ENCODE measurements around the gene ABHD16B.

Gene ABHD16B

GRCh38 chr20:63881451-63882226, 20.3 kb downstream of the ABHD16B start:
- no peak for DNase-seq

DNA sequence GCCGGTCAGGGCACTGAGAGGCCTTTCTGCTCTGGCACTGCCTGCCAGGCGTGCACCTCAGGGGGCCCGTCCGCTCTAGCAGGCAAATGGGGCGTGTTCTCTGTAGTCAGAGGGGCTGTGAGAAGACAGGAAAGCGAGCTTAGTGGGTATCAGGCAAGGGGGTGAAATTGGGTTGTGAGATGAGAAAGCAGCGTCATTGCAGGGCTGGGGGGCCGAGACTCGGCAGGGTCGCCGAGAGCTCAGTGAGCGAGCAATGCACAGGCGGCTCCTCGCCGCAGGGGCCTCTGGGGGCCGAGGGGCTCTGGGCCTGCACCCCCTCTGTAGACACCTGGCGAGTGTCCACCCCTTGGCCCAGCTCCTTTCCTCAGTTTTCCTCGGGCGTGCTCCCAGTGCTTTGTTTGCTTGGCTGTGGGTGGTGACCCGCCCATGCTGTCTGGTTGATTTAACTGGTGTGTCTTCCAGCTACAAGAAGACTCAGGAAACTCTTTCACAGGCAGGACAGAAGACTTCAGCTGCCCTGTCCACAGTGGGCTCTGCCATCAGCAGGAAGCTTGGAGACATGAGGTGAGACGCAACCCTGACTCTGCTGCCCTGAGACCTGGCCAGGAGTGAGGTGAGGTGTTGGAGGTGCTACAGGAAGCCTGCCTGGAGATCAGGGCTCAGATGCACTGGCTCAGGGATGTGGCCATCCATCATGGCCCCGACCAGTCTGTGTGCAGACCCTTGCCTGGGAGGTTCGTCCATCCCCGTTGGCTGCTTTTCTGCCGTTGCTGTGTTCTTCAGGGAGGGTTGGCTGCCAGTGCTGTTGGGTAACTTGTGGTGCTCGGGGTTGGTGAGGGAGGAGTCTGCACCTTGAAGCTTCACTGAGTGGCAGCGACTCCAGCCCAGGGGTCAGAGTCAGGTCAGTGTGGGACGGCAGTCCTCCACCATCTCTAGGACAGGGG, 21.2 kb downstream of the ABHD16B start:
- no peak for DNase-seq

DNA sequence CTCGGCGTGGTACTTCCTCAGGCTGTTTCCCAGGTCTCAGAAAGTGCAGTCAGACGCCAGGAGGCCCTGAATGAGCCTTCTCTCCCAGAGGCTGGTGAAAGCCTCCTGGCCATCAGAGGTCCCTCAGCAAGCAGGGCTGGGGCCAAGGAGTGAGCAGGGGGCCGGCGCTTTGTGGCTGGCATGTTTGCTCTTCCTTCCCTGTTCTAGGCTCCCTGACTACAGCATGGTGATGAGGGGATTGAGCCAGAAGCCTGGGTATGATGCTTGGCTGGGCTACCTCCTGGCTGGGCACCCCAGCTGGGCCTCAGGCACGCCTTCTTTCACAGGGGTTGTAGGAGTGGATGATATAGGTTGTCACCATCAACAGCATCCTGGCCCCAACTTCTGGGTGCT, 21.9 kb downstream of the ABHD16B start:
- DNase-seq: no peak

GRCh38 chr20:63884506-63885263, 23.4 kb downstream of the ABHD16B start:
- no peak for DNase-seq

GRCh38 chr20:63885264-63886053, 24.2 kb downstream of the ABHD16B start:
- no peak for DNase-seq

- no peak for DNase-seq
Measured at GRCh38 chr20:63886054-63886419, 24.7 kb downstream of the ABHD16B start.

DNA sequence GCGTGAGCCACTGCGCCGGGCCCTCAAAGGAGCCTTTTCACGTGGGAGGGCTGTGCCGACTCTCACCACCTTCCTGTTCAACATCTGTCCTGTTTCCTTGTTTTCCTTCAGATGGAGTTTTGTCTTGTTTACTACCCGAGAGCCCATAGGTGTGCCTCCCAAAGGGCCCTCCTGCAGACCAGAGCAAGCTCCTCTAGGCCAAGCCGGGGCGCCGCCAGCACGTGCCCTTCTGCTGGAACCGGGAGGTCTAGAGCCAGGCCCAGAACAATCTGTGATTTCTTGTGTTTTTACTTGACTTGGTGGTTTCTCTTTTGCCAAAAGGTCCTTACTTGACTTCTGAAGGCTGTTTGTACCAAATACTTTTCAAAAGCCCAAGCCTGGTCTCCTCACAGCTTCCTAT, 25.6 kb downstream of the ABHD16B start:
- DNase-seq: no peak

DNA sequence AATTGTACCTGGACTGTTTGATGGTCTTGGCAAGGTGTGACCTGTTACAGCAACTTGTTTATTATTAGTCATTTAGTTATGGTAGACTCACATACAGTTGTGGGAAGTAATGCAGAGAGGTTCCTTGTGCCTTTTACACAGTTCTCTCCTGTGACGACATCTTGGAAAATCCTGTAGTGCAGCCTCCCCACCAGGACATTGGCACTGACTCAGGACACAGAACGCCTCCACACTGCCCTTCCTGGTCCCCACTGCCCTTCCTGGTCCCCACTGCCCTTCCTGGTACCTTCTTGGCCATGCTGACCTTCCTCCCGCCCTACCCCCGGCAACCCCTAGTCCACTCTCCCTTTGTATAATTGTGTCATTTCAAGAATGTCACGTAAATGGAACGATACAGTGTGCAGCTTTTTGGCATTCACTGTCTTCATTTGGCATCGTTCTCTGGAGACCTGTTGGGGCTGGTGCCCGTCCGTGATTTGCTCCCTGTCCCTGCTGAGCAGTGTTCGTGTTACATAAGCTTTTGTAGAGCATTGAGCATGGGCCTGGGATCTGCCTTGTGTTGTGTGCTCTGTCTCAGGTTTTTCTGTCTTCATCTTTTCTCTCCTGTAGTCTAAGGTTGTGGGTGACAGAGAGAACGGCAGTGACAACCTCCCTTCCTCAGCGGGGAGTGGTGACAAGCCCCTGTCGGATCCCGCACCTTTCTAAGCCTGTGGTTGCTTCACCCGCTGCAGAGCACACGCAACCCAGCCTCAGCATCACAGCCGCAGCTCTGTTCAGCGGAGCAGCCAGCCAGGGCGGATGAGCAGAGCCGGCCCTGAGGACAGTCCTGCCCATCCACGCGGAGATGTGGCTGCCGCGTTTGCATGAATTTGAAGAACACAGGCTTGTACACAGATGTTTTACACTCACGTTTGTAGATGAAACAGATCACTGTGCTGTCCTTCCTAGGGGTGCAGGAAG, 28.2 kb downstream of the ABHD16B start:
- no peak for DNase-seq

- DNase-seq: no peak
Measured at GRCh38 chr20:63890201-63890576, 28.9 kb downstream of the ABHD16B start.

GRCh38 chr20:63890616-63891015, 29.3 kb downstream of the ABHD16B start:
- DNase-seq: no peak

GRCh38 chr20:63891061-63892002, 30.0 kb downstream of the ABHD16B start:
- DNase-seq: no peak

GRCh38 chr20:63892402-63892801, 31.1 kb downstream of the ABHD16B start:
- no peak for DNase-seq

- DNase-seq: no peak
Measured at GRCh38 chr20:63893999-63894357, 32.7 kb downstream of the ABHD16B start.

DNA sequence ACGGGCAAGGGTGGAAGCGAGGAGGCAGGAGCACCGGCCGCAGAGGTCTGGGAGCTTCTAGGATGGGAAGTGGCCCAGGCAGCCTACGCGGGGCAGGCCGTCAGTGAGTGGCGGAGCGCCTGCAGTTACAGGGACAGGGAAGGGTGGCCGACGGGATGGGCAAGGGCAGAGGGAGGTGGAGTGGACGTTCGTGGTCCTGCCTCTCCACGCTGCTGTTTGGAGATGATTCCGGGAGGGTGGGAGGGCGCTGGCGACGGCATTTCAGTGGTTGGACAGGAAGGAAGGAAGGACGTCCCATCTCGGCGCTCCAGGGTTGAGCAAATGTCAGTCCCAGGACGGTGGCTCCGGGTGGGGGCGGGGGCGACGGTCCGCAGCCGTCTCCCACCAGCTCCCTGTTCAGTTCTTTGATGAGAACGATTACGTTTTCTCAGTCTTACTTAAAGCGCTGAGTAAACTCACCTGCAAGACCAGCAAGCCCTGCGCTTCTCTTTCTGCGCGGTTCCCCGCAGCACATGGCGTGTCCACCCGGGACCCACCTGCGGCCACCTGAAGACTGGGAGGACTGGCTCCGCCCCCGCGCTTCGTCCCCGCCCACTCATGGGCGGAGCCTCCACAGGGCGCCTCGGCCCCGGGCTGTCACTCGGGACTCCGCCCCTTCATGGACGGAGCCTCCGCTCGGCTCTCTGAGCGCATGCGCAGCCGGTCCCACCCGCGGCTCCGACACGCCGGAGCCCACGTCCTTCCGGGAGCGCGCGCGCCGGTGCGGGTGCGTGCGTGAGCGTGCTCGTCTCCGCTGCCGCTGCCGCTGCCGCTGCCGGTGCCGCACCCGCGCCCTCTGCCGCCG, 33.3 kb downstream of the ABHD16B start, which contains the start of gene DNAJC5:
TSS of gene DNAJC5 (plus strand) at position 769 of the 844 bp plus-strand sequence. CDS start 33,220 bp downstream, outside the sequence.
- DNase-seq: peak; percentile 89 to 97 (median 96)

DNA sequence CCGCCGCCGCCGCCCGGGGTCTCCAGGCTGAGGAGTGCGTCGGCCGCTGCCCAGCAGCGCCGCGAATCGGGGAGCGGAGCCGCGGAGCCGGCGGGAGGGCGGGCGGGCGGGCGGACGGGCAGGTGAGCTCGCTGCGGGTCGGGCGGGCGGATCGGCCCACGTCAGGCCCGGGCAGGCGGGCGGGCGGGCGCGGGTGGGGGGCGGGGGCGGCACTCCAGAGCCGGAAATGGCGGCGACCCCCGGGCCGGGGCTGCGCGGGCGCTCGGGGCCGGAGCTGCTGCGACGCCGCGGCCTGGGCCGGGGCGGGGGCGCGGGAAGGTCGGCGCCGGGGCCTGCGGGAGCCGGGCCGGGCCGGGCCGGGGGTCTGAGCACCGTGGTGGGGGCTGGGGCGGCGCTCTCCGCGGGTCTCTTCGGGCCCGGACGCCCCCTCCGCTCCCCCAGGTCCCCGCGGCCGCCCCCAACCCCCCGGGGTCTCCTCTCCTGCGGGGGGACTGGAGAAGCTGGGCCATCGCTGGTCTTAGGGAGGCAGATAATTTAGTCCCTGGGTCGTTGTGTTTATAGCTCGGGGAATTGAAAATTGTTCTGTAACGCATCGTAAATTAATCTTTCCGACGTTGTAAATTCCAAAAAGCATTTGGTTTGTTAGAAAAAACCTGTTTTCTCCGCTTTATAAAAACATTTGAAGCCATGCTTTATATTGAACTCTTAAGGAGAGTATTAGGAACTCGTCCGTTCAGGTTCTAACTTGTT, 34.1 kb downstream of the ABHD16B start:
- no peak for DNase-seq

- peak in 3 of 6 experiments; percentile 21 to 30 (median 29) for DNase-seq
Measured at GRCh38 chr20:63895952-63896263, 34.6 kb downstream of the ABHD16B start.

DNA sequence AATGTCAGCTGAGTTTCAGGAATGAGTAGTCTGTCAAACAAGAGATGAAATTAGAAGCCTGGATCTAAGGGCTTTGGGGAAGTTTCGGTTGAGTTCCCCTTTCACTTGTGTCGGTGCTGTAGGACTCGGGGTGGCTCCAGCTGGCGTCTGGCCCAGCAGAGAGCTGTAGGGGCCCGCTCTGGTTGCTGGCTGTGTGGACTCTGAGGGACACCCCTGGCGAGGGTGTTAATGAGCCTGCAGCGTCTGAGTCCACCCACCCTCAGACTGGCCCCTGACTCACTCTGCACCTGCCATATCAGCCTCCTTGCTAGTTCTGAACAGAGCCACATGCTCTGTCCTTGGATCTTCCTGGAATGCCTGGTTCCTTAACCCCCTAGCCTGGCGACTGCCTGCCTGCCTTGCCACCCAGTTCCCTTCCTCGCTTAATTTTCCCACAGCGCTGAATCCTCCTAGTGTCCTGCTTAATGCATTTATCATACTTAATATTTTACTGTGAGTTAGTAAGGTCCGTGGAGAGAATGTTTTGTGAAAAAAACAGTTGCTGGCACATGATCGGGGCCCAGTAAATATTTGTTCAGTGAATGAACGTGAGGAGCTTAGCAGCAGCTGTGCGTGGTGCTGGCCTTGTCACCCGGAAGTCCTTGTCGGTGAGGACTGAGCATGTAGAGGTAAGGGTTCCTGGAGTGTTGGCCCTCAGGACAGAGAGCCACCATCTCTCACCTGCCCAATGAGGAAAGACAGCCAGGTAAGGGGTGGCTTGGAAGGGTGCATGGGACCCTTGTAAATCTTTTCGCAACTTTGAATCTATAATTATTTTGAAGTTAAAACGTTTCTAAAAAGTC, 35.2 kb downstream of the ABHD16B start:
- peak in 1 of 6 experiments; percentile 17 for DNase-seq
